ENCODE results near the gene GLUL.
"Not testable (repeated sequence)": the region's sequence is repeated elsewhere in the genome, so short reads cannot be mapped to it uniquely, and the experiment has no call there.

The GLUL gene

GRCh38 chr1:182368358-182368757 is 23.2 kb downstream of the GLUL start:
- DNase-seq (ENCODE audit: low spot score), result no peak

GRCh38 chr1:182367926-182368325 is 23.7 kb downstream of the GLUL start:
- no peak for DNase-seq (ENCODE audit: low spot score)

- no peak for DNase-seq (ENCODE audit: low spot score)
Measured at GRCh38 chr1:182366596-182366995, 25.0 kb downstream of the GLUL start.

- DNase-seq (ENCODE audit: low spot score), result no peak
Measured at GRCh38 chr1:182359645-182360044, 31.9 kb downstream of the GLUL start.

GRCh38 chr1:182357913-182358312 is 33.7 kb downstream of the GLUL start:
- no peak for DNase-seq (ENCODE audit: low spot score)

- DNase-seq (ENCODE audit: low spot score), result no peak
Measured at GRCh38 chr1:182357171-182357570, 34.4 kb downstream of the GLUL start.

- DNase-seq (ENCODE audit: low spot score), result no peak
Measured at GRCh38 chr1:182355723-182356098, 35.9 kb downstream of the GLUL start.

GRCh38 chr1:182351790-182352364 is 39.7 kb downstream of the GLUL start:
- DNase-seq (ENCODE audit: low spot score), result no peak

- DNase-seq (ENCODE audit: low spot score), result no peak
Measured at GRCh38 chr1:182350839-182351238, 40.8 kb downstream of the GLUL start.

GRCh38 chr1:182348961-182349747 is 42.4 kb downstream of the GLUL start:
- DNase-seq (ENCODE audit: low spot score), result no peak

- DNase-seq (ENCODE audit: low spot score), result no peak
Measured at GRCh38 chr1:182347019-182347418, 44.6 kb downstream of the GLUL start.

GRCh38 chr1:182340233-182341058 is 51.1 kb downstream of the GLUL start:
- no peak for DNase-seq (ENCODE audit: low spot score)

GRCh38 chr1:182339684-182340083 is 51.9 kb downstream of the GLUL start:
- no peak for DNase-seq (ENCODE audit: low spot score)

GRCh38 chr1:182338806-182339370 is 52.7 kb downstream of the GLUL start:
- DNase-seq (ENCODE audit: low spot score), result no peak

GRCh38 chr1:182337736-182338571 is 53.6 kb downstream of the GLUL start:
- DNase-seq (ENCODE audit: low spot score), result no peak

- DNase-seq (ENCODE audit: low spot score), result no peak
Measured at GRCh38 chr1:182335771-182336566, 55.6 kb downstream of the GLUL start.

GRCh38 chr1:182333071-182333571 is 58.5 kb downstream of the GLUL start:
- not testable (repeated sequence) for DNase-seq (ENCODE audit: low spot score)

- no peak for DNase-seq (ENCODE audit: low spot score)
Measured at GRCh38 chr1:182332261-182333060, 59.1 kb downstream of the GLUL start.

Measured in germinal center (tissue), 1 donor.